NCI-H1092 (cell line): ENCODE results near the gene NIPAL3.
"Not testable (repeated sequence)": the region's sequence is repeated elsewhere in the genome, so short reads cannot be mapped to it uniquely, and the experiment has no call there.

ENCODE experiments used
- DNase-seq: peaks from one replicate; lab custom pipeline; 2025; lab: John Stamatoyannopoulos, UW

NIPAL3 gene

DNA sequence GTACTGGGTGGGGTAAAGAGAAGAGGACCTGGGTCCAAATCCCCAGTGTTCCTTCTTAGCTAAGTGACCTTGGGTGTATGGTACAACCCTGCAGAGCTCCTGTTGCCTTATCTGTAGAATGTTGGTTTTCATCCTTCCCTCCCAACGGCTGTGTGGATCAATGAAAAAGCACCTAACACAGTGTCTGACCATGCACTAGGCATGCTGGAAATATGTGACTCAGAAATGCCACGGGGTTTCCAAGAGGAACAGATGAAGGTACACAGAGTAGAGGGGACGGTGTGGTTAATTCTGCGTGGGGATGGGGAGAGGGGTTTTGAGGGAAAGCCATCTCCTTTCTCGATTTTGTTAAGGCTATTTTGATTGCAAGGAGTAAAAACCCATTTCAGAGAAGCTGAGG is 8.6 kb downstream of the NIPAL3 start:
- no peak for DNase-seq

DNA sequence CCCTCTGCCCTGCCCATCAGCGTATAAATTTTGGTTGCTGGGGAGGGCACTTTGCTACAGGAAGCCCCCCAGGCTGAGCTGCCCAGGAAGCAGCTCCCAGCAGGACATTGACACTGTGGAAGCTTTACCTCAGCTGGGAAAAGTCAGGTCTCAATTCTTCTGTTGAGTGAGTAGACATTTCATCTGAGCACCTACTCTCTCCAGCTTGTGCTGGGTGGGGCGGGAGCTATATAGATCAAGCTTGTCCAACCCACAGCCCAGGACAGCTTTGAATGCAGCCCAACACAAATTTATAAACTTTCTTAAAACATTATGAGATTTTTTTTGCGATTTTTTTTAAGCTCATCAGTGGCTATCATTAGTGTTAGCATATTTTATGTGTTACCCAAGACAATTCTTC is 9.4 kb downstream of the NIPAL3 start:
- no peak for DNase-seq

DNA sequence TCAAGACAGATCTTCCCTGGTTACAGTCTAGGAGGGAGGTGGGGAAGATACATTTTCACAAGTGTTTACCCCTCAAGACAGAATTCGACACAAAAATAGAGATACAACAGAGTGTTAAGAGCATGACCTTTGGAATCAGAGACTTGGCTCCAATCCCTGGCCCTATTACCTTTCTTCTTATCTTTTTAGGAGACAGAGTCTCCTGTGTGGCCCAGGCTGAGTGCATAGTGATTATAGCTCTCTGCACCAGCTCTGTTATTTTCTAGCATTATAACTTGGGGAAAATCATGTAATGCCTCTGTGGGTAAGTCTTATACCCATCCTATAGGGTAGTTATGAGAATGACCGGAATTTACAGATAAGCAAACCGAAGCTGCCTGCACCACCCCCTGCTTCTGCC is 9.8 kb downstream of the NIPAL3 start:
- no peak for DNase-seq

- no peak for DNase-seq
Observed at GRCh38 chr1:24425922-24426321, 10.3 kb downstream of the NIPAL3 start.

- peak; percentile 51 for DNase-seq
Observed at GRCh38 chr1:24426744-24427544, 11.3 kb downstream of the NIPAL3 start.

DNA sequence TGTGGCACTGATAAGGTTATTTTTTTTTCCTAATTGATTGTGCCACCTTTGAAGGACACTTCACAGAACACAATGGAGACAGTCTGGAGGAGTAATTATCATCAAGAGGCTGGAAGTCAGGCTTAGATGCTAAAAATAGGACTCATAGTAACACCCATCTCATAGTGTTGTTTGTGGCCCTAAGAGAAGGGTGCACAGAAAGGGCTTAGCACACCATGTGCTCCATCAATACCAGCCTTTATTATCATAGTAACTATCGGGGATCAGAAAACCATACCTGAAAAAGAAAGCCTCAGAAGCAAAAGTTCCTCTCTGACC is 11.9 kb downstream of the NIPAL3 start:
- peak; percentile 51 for DNase-seq

GRCh38 chr1:24435782-24436365 is 20.3 kb downstream of the NIPAL3 start:
- DNase-seq = no peak

DNA sequence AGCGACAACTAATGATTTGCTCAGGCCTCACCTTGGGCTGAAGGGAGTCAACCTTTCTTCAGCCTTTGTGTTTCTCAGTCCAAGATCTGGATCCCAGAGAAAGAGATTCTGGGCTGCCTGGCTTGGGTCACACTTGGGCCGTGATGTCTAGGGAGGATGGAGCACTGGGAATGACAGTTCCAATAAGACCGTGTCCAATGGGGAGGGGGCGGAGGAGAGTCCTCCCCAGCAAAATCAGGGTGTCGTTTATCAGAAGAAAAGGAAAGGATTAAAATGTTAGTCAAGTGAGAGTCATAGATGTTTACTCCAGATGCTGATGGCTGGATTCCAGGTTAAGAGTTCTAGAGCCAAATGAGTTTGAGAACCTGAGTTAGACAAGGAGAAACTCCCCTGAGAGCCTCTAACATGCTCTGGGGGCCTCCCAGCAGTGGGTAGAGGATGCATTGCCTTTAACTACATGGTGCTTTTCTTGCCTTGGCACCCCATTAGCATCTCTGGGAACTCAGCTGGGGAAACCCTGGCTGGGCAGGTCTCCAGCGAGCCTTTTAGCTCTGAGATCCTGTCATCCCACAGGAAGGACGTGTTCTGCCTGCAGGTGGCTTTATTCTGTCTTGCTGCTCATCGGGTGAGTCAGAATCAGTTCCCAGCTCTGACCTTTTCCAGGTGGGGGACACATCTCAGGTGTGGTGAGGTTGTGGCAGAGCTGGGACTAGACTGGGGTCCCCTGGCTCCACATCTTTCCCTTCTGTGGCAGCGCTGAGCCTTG is 22.2 kb downstream of the NIPAL3 start:
- no peak for DNase-seq

GRCh38 chr1:24438423-24438901 is 22.9 kb downstream of the NIPAL3 start:
- DNase-seq = no peak

DNA sequence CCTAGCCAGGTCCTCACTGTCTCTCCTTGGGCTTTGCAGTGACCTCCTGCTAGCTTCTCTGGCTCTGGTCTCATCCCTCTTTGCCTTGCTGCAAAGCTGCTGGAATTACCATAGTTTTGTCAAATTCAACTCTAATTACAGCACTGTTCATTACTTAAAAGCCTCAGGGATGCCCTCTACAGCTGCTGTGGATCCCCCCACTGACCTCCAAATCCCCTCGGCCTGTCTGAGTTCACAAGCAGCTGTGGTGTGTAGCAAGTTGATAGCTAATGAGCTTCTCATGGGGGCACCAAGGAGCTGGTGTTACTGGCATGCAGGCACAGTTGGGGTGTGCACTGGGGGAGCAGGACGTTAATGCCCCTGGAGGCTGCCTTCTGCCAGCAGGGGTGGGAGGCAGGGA is 24.8 kb downstream of the NIPAL3 start:
- DNase-seq = no peak

- no peak for DNase-seq
Observed at GRCh38 chr1:24441480-24441879, 25.9 kb downstream of the NIPAL3 start.

DNA sequence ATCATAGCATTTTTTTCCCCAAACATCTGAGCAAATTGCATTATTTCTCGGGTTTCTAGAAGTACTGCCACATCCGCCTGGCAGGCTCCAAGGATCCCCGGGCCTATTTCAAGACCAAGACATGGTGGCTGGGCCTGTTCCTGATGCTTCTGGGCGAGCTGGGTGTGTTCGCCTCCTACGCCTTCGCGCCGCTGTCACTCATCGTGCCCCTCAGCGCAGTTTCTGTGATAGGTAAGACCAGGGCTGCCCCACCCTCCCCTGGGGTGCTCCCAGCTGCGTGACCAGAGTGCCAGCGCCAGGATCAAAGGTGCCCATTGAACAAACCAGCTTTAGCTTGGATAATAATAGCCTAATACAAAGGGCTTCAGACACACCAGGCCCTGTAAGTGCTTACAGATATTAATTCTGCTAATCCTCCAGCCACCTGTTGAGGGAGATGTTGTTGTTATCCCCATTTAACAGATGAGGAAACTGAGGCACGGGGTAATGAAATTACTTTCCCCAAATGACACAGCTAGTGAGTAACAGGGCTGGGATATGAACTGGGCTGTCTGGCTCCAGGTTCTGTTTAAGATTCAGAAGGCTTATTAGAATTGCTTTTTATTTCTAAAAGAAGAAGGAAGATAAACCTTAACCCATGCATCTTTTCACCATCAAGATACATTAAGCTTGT is 26.5 kb downstream of the NIPAL3 start:
- DNase-seq = no peak

DNA sequence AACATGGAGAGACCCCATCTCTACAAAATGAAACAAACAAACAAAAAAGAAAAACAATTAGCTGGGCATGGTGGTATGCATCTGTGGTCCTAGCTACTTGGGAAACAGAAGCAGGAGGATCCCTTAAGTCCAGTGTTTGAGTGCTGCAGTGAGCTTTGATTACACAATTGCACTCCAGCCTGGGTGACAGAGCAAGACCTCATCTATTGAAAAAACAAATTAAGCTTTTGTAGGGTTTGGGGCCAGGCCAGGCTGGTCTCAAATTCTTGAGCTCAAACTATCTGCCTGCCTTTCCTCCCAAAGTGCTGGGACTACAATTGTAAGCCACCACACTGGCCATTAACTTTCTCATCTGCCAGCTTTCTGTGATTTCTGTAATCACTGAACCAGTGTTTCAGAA is 27.2 kb downstream of the NIPAL3 start:
- DNase-seq = no peak

DNA sequence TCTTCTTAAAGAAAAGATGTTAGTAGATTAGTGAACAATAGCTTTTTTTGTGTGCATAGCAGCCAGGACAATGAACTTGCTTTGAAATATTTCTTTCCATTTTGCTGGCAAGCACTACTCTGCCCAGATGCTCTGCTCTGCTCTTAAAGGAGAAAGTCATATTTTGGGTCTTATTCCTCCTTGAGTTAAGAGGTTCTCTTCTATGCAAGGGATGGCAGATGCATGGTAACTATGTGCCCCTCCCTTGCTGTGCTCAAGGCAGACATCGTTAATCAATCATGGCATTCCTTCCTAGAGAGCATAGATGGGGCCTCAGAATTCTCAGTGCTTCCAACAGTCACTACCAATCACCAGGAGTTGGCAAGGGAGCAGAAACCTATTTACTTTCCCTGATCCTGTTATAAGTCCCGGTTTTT is 27.6 kb downstream of the NIPAL3 start:
- no peak for DNase-seq

GRCh38 chr1:24446446-24446845 is 30.8 kb downstream of the NIPAL3 start:
- not testable (repeated sequence) for DNase-seq

GRCh38 chr1:24450316-24450715 is 34.7 kb downstream of the NIPAL3 start:
- no peak for DNase-seq

- DNase-seq = no peak
Observed at GRCh38 chr1:24450857-24451397, 35.3 kb downstream of the NIPAL3 start.

DNA sequence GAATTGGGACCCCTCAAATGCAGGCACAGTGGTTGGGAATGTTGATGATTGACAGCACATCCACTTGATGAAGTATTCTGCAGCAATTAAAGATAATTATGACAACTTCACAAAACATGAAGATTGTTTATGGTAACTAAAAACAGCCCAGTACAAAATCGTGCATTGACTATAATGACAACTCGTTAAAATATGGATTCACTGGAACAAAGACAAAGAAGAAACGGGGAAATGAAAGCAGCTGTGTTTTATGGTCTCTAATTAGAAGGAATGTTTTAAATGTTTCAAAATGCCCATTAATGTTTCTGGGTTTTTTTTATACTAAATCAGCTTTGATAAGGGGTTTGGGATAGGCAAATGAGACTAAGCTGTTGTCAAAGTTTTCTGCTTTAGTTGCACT is 36.1 kb downstream of the NIPAL3 start:
- no peak for DNase-seq

- DNase-seq = no peak
Observed at GRCh38 chr1:24452922-24453485, 37.4 kb downstream of the NIPAL3 start.

DNA sequence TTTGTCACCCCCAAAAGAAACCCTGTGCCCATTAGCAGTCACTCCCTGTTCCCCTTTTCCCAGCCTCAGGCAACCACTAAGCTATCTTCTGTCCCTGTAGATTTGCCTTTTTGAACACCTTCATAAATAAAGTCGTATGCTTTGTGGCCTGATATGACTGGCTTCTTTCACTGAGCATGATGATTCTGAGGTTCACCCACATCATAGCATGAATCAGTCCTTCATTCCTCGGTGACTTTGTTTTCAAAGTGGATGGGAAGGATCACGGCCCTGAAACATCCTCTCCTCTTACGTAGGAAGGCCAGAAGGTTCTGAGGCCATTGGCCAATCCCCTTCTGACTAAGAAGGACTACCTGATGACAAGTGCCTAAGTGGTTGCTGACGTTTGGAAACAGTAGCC is 39.1 kb downstream of the NIPAL3 start:
- no peak for DNase-seq

- DNase-seq = no peak
Observed at GRCh38 chr1:24455272-24455671, 39.7 kb downstream of the NIPAL3 start.

DNA sequence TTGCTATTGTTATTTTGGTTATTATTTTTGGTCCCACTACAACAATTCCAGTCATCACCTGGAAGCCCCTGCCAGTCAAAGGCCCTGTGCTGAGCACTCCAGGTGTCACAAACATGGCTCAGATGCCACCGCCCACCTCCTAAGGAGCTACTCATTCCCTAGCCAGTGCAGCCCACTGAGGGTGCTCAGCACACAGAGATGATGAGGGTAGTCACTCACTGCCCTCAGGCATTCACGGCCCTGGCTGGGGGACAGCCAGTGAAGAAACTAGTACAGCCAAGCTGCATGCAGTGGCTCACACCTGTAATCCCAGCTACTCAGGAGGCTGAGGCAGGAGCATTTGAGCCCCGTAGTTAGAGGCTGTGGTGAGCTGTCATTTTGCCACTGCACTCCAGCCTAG is 42.3 kb downstream of the NIPAL3 start:
- DNase-seq = no peak
